A172 (cell line): ENCODE results near the gene ILRUN. TPM values are rescaled to one million over a fixed set of nuclear protein-coding genes. Genes with fewer than 3 reads are reported as not detected.
"Not testable (repeated sequence)": the region's sequence is repeated elsewhere in the genome, so short reads cannot be mapped to it uniquely, and the experiment has no call there.

Source experiments
- DNase-seq: peaks from one replicate; pipeline ENCODE4 v3.0.0-alpha.2; 2015; ENCODE audit warnings: low spot score
- total RNA-seq: library from RNA; depleted of rRNA; stranded (reverse); fragments of >200 nt; shearing (Covaris generic); gene quantifications from 2 replicates; pipeline ENCODE4 v1.2.3, GENCODE V29; 2014; rRNA removed

ILRUN gene
- total RNA-seq, result 37.8 and 40.5 TPM in 2 replicates

DNA sequence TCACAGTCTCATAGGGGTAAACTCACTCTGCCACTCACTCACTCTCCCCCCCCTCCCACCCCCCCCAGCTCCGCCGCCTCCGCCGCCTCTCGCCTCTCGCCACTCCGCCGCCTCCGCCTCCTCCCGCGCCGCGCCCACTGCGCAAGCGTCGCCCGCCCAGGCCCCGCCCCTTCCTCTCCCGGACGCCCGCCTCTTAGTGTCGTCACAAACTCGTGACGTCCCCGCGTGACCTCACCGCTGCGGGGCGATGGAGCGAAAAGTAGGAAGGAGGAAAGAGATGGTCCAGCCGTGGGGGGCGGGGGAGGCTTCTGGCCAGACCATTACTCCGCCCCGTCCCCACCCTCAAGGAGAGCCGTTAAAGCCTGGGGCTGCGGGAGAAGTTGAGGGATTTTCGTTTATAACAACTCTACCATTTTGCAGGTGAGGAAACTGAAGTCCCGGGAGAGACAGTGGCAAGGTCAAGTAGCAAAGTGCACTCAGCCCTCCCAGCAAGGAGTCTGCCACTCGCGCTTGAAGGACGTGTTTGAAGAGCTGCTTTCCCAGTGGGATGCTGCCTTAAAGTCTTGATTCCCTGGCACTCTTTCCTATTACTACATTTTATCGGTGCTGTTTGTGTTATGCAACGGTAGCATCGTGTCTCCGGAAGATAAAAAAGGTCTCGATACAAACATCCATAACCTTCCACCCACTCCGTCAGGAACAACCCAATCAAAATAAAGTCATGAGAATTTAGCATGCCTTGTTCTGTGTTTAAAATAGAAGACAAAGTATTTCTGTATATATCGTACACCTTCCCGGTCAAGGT lies at the start of gene ILRUN:
Gene ILRUN, minus strand, starts transcription at position 29 of the 805 bp plus-strand sequence. CDS start 164 bp downstream, outside the sequence.
- peak; percentile 85 for DNase-seq

DNA sequence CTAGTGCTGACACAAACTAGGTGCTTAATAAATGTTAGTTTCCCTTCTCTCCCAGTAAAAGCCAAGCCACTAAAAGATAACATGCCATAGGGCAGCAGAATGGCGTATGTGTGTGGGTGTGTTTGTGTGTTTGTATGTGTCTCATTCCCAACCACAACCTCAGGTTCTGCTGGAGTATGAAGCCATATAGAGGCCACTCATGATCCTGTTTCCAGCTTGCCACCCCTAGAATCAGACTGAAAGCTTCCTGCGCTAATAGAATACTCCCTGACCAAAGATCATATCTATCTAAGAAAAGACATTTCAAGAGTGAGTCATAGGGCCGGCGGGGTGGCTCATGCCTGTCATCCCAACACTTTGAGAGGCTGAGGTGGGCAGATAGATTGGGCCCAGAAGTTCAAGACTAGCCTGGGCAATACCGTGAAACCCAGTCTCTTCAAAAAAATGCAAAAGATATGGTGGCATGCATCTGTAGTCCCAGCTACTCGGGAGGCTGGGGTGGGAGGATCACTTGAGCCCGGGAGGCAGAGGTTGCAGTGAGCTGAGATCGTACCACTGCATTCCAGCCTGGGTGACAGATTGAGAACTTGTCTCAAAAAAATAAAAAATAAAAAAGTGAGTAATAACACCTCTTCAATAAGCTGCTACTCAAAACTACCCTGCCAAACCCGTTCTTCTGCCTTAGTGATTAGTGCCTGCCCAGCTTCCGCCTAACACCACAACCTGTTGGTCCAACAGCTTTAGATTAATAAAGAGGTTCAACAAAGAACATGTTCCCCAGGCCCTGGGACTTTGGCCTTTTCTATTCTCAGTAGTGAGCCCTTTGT lies 48.9 kb upstream of the ILRUN start:
- peak; percentile 29 for DNase-seq

DNA sequence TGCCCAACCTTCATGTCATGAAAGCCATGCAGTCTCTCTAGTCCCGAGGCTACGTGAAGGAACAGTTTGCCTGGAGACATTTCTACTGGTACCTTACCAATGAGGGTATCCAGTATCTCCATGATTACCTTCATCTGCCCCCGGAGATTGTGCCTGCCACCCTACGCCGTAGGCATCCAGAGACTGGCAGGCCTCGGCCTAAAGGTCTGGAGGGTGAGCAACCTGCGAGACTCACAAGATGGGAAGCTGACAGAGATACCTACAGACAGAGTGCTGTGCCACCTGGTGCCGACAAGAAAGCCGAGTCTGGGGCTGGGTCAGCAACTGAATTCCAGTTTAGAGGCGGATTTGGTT lies 47.7 kb upstream of the ILRUN start:
- not testable (repeated sequence) for DNase-seq

DNA sequence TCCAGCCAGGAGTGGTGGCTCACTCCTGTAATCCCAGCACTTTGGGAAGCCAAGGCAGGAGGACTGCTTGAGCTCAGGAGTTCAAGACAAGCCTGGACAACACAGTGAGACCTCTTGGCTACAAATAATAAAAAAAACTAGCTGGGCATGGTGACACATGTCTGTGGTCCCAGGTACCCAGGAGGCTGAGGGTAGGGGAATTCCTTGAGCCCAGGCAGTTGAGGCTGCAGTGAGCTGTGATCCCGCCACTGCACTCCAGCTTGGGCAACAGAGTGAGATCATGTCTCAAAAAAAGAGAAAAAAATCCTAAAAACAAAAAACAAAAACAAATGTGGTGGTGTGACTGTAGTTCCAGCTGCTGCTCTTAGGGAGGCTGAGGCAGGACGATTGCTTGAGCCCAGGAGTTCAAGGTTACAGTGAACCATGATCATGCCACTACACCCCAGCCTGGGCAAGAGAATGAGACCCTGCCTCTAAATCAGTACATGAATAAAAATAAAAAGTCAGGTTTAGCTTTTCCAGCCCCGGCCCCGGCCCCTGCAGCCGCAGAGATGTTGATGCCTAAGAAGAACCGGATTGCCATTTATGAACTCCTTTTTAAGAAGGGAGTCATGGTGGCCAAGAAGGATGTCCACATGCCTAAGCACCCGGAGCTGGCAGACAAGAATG lies 47.2 kb upstream of the ILRUN start:
- no peak for DNase-seq

DNA sequence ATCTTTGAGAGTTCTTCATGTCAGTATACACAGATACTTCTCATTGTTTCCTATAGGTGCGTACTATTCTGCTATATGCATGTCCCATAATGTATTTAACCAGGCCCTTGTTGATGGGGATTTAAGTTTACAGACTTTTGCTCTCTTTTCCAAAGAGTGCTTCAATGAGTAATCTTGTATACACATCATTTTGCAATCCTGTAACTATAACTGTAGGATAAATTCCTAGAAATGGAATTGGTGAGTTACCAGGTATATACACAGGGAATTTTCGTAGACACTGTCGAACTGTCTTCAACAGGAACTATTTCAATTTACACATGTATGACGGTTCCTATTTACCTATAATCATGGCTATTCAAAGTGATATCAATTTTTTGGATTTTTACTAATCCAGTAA lies 45.5 kb upstream of the ILRUN start:
- no peak for DNase-seq

DNA sequence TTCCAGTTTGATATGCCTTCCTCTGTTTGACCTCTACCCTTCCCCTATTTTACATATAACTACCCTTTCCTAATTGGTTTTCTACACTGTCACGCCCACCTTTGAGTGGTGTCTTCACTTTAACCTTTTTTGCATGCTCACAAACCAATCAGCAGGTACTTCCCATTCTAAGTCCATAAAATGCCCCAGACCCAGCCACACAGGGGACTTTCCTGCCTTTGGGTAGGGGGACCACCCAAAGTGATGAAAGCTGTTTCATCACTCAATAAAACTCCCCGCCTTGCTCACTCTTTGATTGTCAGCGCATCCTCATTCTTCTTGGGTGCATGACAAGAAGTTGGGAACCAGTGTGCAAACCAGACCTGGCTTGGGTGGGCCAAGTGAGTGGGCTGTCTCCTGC lies 40.3 kb upstream of the ILRUN start:
- no peak for DNase-seq

DNA sequence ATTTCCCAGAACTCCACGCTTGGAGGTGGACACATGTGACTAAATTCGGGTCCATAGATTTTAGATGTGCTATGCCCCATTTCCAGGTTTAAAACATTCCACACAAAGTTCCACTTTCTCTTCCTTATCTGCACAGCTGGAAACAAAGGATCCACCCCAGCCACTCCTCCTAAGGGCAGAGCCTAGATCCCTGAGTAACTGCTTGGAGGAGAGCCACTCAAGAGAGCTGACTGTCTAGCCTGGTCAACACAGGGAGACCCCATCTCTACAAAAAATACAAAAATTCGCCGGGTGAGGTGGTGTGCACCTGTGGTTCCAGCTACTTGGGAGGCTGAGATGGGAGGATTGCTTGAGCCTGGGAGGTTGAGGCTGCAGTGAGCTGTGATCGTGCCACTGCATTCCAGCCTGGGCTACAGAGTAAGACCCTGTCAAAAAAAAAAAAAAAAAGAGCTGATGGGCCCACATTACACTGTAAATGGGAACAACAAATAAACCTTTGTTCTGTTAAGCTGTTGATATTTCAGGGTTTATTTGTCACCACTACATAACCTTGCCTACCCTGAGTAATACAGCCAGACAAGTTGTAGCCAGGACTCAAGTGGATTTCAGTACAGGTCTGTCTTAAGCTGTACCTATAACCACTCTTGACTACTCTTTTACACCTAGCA lies 35.0 kb upstream of the ILRUN start:
- DNase-seq, result no peak

DNA sequence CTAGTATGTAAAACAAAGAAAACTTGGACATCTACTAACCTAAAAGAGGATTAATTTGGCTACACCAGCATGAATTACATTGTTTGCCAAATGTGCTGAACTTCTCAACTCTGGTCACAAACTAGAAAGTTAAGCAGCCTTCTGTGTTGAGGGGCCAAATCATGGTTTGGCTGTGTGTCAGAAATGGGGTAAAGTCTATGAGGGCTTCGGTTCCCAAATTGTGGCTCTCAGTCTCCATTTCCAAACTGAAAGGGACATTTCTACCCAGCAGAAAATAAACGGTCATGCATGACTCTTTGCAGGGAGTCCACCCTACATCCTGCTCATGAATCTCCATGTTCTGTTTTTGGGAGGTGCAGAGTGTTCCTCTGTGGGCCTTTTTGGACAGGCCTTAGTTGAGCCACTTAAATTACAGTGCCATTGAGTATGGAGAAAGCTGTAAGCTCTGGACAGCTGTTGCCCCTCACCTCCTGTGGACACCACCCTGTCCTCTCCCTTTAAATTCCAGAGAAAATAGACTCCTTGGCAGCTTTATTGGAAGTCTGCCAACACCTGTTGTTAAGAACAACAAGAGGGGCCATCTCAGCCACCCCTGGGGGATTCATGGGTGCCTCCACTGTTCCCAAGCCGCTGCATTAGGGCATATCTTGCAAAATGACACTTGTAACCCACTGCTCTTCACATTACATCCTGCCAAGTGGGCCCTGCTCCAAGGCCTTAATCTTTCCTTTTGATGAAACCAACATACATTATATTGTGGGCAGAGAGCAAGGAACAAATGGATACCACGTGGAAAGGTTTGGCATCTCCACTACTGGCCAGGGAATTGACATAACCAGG lies 33.3 kb upstream of the ILRUN start:
- no peak for DNase-seq

DNA sequence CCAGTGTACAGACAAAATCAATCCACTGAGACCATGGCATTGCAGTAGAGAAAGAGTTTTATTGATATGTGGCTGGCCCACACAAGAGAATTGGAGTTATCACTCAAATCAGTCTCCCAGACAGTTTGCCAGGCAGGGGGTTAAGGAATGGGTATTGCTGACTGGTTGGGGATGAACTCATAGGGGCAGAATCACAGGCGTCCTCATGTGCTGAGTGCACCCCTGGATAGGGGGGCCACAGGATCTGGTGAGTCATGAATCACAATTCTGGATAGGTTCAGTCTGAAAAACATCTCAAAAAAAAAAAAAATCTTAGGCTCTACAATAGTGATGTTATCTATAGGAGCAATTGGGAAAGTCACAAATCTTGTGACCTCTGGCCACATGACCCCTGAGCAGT lies 29.5 kb upstream of the ILRUN start:
- no peak for DNase-seq

DNA sequence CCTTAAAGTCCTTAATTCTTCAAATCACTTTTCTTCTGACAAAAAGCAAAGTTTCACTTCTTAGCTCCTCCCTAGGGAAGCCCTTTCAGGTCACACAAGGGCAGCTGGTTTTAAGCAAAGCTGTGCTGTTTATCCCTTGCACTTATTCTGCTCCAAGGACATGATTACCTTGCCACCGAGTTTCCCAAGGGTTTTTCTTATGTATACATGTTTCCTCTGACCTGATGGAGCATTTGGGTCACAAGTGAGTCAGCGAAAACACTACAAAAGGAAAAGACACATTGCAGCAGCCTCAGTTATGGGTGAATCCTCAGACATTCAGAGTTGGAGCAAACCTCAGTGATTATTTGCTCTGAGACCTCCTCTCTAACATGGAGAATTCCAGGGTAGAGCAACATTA lies 26.6 kb upstream of the ILRUN start:
- no peak for DNase-seq

DNA sequence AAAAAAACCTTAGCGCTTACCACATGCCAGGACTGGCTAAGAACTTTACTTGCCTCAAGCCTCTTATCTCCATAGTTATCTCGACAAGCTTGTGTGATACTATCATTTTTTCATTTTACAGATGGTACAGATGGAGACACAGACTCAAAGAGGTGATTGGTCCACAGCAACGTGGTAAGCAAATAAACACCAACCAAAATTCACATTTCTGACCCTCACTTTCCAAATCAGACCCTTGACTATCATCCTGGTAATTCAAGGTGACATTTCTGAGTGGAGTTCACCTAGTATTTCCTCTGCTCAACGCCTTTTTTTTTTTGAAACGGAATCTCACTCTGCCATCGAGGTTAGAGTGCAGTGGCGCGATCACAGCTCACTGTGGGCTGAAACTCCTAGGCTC lies 25.9 kb upstream of the ILRUN start:
- no peak for DNase-seq

DNA sequence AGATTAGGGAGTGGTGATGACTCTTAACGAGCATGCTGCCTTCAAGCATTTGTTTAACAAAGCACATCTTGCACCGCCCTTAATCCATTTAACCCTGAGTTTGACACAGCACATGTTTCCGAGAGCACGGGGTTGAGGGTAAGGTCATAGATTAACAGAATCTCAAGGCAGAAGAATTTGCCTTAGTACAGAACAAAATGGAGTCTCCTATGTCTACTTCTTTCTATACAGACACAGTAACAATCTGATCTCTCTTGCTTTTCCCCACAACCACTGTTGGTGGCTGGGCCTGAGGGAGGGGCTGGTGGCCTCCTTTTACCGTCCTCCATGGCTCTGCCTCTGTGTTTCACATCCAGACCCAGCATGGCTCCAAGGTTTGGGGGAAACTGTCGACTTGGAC lies 23.6 kb upstream of the ILRUN start:
- DNase-seq, result not testable (repeated sequence)

DNA sequence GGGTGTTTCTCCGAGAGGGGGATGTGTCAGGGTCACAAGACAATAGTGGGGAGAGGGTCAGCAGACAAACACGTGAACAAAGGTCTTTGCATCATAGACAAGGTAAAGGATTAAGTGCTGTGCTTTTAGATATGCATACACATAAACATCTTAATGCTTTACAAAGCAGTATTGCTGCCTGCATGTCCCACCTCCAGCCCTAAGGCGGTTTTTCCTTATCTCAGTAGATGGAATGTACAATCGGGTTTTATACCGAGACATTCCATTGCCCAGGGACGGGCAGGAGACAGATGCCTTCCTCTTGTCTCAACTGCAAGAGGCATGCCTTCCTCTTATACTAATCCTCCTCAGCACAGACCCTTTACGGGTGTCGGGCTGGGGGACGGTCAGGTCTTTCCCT lies 23.1 kb upstream of the ILRUN start:
- not testable (repeated sequence) for DNase-seq

DNA sequence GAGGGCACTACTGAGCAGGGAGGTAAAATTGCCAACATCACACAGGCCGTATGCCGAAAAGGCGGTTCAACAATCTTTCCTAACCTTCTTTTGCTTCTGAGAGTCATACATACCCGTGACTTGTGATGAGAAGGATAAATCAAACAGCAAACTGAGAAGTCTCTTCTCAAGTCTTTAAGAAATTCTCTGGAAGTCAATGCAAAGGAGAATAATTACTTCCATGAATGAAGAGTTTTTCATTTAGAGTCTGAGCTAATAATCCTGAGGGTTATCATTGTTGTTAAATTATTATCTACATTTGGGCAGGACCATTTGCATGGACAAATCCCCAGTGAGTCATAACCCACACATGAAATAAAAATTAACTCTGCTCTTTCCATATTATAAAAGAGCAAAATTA lies 22.4 kb upstream of the ILRUN start:
- no peak for DNase-seq

DNA sequence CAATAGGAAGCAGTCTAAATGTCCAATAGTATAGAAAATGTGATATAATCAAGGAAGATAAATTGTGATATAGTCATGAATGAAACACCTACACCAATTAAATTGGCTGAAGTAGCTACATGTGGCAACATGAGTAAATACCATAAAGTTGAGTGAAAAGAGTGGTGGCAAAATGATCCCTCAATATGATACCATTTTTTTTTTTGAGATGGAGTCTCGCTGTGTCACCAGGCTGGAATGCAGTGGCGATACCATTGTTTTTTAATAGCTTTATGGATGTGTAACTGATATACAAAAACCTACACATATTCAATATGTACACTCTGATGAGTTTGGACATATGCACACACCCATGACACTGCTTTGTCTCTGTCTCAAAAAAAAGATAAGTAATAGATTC lies 20.9 kb upstream of the ILRUN start:
- no peak for DNase-seq

DNA sequence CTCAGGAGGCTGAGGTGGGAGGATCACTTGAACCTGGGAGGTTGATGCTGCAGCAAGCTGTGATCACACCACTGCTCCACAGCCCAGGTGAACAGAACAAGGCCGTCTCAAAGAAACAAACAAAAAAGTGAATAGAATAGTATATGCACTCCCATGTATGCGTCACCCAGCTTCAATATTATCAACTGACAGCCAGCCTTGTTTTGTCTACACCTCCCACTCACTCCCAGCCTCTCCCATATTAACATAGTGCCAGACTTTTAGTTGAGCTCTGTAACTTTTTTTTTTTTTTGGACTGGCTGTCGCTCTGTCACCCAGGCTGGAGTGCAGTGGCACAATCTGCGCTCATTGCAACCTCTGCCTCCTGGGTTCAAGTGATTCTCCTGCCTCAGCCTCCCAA lies 18.1 kb upstream of the ILRUN start:
- DNase-seq, result no peak

DNA sequence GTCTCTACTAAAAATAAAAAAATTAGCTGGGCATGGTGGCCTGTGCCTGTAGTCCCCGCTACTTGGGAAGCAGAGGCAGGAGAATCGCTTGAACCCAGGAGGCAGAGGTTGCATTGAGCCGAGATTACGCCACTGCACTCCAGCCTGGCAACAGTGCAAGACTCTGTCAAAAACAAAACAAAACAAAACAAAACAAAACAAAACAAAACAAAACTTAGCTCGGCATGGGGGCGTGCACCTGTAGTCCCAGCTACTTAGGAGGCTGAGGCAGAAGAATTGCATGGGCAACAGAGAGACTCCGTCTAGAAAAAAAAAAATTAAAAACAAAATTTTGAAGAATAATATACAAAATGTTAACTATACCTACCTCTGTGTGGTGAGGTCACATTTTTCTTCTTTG lies 16.3 kb upstream of the ILRUN start:
- not testable (repeated sequence) for DNase-seq

DNA sequence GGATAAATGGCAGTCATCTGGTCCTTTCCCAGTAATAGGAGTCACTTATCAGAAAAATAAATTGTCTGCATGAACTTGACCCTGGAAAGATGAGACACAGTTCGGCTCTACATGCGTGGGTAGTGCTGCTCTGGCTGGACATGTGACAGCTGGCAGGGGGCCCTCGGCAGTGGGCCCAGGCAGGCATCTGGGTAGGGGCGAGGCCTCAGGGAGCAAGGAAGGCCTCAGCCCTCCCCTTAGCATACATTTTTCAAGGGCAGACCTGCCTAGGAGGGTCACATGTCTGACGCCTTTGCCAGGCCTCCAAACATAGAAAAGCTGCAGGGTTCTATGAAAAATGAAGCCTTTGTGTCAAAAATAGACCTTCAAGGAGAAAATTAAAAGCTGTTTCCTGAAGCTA lies 12.8 kb upstream of the ILRUN start:
- DNase-seq, result no peak

DNA sequence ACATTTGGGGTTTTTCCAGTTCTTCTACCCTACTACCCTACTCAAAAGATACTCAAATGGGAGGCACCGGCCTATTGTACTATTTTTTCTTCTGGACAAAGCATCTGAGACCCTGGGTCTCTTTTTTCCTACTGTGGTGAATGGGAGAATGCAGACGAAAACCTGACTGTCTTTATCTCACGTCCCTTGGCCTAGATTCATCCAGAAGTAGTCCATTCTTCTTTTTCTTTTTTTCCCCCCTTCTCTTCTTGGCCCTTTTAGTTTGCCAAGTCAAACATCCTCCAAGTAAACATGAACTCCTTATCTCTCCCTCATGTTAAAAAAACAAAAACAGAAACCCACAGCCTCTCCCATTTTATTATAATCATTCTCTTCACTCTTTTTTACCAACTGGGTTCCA lies 8.7 kb upstream of the ILRUN start:
- no peak for DNase-seq

DNA sequence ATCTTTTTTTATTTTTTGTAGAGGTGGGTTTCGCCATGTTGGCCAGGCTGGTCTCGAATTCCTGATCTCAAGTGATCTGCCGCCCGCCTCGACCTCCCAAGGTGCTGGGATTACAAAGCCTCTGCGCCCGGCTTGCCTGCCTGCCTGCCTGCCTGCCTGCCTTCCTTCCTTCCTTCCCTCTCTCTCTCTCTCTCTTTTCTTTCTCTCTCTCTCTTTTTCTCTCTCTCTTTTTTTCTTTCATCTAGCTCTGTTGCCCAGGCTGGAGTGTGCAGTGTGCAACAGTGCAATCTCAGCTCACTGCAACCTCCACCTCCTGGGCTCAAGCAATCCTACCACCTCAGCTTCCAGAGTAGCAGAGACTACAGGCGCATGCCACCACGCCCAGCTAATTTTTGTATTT lies 4.6 kb upstream of the ILRUN start:
- no peak for DNase-seq

DNA sequence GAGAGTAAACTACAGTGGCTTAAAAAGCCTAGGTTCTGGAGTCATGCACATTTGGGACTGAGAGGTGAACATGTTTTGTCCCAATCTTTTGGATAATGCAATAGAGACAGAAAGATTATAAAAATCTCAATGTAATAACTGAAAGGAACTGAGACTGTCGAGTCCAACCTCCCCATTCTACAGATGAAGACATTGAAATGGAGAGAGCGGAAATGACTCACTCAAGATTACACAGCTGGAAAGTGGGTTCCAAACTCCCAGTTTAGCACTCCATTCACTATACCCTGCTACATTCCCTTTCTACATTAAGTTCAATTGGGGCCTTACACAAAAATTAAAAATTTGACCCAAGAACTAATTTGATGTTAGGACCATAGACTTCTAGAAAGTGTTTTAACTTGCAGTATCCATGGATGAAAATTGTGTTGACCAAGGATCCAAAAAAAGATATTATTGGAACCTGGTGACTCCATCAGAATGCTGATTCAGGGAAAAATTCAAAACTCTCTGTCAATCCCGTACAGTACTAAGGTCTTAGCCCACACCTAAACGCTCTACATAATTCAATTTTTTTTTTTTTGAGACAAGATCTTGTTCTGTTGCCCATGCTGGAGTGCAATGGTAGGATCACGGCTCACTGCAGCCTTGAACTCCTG lies 1.5 kb upstream of the ILRUN start:
- no peak for DNase-seq
